Measurements from ENCODE around the gene CGB1.
"Not testable (repeated sequence)": the region's sequence is repeated elsewhere in the genome, so short reads cannot be mapped to it uniquely, and the experiment has no call there.

CGB1 gene
- total RNA-seq = 0 reads per million in 2 donors

- not testable (repeated sequence) for DNase-seq
These were observed at the start of gene CGB1 for GRCh38 chr19:49036815-49037214. Gene CGB1 (minus strand): TSS chr19:49036895. CDS start chr19:49036711, 184 bp downstream.

GRCh38 chr19:49086296-49086695, 49.6 kb upstream of the CGB1 start:
- DNase-seq = no peak

GRCh38 chr19:49085868-49086232, 49.2 kb upstream of the CGB1 start:
- no peak for DNase-seq

- peak; percentile 96 for DNase-seq
These were observed 48.5 kb upstream of the CGB1 start, which contains the start of gene SNRNP70 for GRCh38 chr19:49085020-49085867. Gene SNRNP70 (plus strand): TSS chr19:49085451. CDS start chr19:49086415, 964 bp downstream.

- DNase-seq = no peak
These were observed 47.7 kb upstream of the CGB1 start for GRCh38 chr19:49084206-49085019.

- DNase-seq = no peak
These were observed 44.6 kb upstream of the CGB1 start for GRCh38 chr19:49081273-49081672.

- DNase-seq = no peak
These were observed 43.7 kb upstream of the CGB1 start for GRCh38 chr19:49080392-49080791.

GRCh38 chr19:49074869-49075268, 38.2 kb upstream of the CGB1 start:
- not testable (repeated sequence) for DNase-seq

- no peak for DNase-seq
These were observed 37.1 kb upstream of the CGB1 start for GRCh38 chr19:49073514-49074378.

GRCh38 chr19:49071860-49072547, 35.3 kb upstream of the CGB1 start:
- no peak for DNase-seq

GRCh38 chr19:49070416-49070815, 33.7 kb upstream of the CGB1 start:
- no peak for DNase-seq

- no peak for DNase-seq
These were observed 32.3 kb upstream of the CGB1 start for GRCh38 chr19:49069026-49069425.

GRCh38 chr19:49067554-49067953, 30.9 kb upstream of the CGB1 start:
- DNase-seq = no peak

- no peak for DNase-seq
These were observed 29.3 kb upstream of the CGB1 start for GRCh38 chr19:49065905-49066512.

- no peak for DNase-seq
These were observed 28.3 kb upstream of the CGB1 start, which contains the start of gene NTF4 for GRCh38 chr19:49064768-49065611. Gene NTF4 (minus strand): TSS chr19:49064818. CDS start chr19:49061997, 2,821 bp downstream.

GRCh38 chr19:49064029-49064629, 27.4 kb upstream of the CGB1 start:
- DNase-seq = no peak

GRCh38 chr19:49061445-49061844, 24.8 kb upstream of the CGB1 start:
- DNase-seq = no peak

- no peak for DNase-seq
These were observed 24.3 kb upstream of the CGB1 start for GRCh38 chr19:49061000-49061399.

GRCh38 chr19:49059053-49059452, 22.4 kb upstream of the CGB1 start:
- DNase-seq = no peak

- DNase-seq = no peak
These were observed 21.9 kb upstream of the CGB1 start for GRCh38 chr19:49058562-49058961.
